HEK293T (cell line): ENCODE results near the gene MED27.

Source experiments
- CTBP1 ChIP-seq: fragments of 450-650 bp; IDR thresholded peaks from 2 replicates; pipeline ENCODE4 v1.6.1; 2016; ENCODE audit warnings: borderline replicate concordance
- ELF4 ChIP-seq: fragments of 450-650 bp; IDR thresholded peaks from 2 replicates; pipeline ENCODE4 v1.6.1; 2017; ENCODE audit warnings: antibody characterized with exemption
- SP1 ChIP-seq: fragments of 450-650 bp; IDR thresholded peaks from 2 replicates; pipeline ENCODE4 v1.6.1; 2017
- TARDBP ChIP-seq: fragments of 450-650 bp; IDR thresholded peaks from 2 replicates; pipeline ENCODE4 v1.6.1; 2016

DNA sequence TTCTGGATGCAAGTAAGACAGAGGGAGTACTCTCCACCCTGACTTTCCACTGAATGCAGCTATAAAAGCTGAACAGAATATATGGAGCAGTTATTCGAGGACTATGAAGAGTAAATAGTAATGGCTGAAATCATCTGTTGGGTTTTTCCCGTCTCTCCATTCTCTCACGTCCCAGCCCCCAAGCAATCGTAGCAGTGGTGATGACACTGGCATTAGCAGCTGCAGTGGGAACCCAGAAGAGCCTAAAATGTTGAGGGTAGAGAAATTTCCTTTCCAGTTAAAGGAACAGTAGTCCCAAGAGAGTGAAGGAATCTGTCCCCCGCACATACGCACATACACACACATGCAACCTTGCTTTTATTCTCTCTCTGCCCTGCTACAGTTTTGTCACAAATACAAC lies 33.2 kb downstream of the MED27 start:
- TF ChIP-seq TARDBP (no peak), CTBP1 (no peak), SP1 (no peak), ELF4 (no peak)
